ENCODE results near the gene PSMD7.

GRCh38 chr16:74325641-74326040, 29.0 kb downstream of the PSMD7 start:
- TF ChIP-seq FOXM1 (IDR thresholded peaks at IDR 0.05; ENCODE audit: borderline replicate concordance, low read depth) (no peak), CEBPB (IDR thresholded peaks at IDR 0.05) (no peak), TCF12 (IDR thresholded peaks at IDR 0.05; ENCODE audit: low read depth) (no peak), CREB1 (IDR thresholded peaks at IDR 0.05; ENCODE audit: low read depth) (no peak), YY1 (IDR thresholded peaks at IDR 0.05; ENCODE audit: low read depth) (no peak), EGR1 (IDR thresholded peaks at IDR 0.05) (no peak)

Measured in Ishikawa (cell line).